ENCODE results near the gene MAP3K20.

- TF ChIP-seq JUN (CRISPR knock-in tag; IDR thresholded peaks at IDR 0.05) = no peak
- TF ChIP-seq FOXJ3 (CRISPR knock-in tag; IDR thresholded peaks at IDR 0.05; ENCODE audit: borderline replicate concordance) = no peak
- TF ChIP-seq ZNF121 (CRISPR knock-in tag; IDR thresholded peaks at IDR 0.05) = no peak
- TF ChIP-seq CTCF (IDR thresholded peaks at IDR 0.05) = peak; percentile 60
- TF ChIP-seq MXD4 (CRISPR knock-in tag; IDR thresholded peaks at IDR 0.05; ENCODE audit: borderline replicate concordance) = no peak
- TF ChIP-seq NR2C2 (CRISPR knock-in tag; IDR thresholded peaks at IDR 0.05) = no peak
- no peak for TF ChIP-seq FOXK1 (CRISPR knock-in tag; IDR thresholded peaks at IDR 0.05)
- no peak for TF ChIP-seq PREB (CRISPR knock-in tag; IDR thresholded peaks at IDR 0.05; ENCODE audit: borderline replicate concordance)
- no peak for TF ChIP-seq MYBL2 (CRISPR knock-in tag; IDR thresholded peaks at IDR 0.05)
- TF ChIP-seq STAT6 (CRISPR knock-in tag; conservative IDR thresholded peaks at IDR 0.05; ENCODE audit: low read depth) = no peak
- no peak for TF ChIP-seq ATF1 (CRISPR knock-in tag; IDR thresholded peaks at IDR 0.05)
- TF ChIP-seq ZBTB43 (CRISPR knock-in tag; IDR thresholded peaks at IDR 0.05) = no peak
- TF ChIP-seq, protein P1, sequence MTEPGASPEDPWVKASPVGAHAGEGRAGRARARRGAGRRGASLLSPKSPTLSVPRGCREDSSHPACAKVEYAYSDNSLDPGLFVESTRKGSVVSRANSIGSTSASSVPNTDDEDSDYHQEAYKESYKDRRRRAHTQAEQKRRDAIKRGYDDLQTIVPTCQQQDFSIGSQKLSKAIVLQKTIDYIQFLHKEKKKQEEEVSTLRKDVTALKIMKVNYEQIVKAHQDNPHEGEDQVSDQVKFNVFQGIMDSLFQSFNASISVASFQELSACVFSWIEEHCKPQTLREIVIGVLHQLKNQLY (CRISPR knock-in tag; IDR thresholded peaks at IDR 0.05) = no peak
- TF ChIP-seq TCF7 (CRISPR knock-in tag; IDR thresholded peaks at IDR 0.05; ENCODE audit: low read depth) = no peak
Observed at GRCh38 chr2:173210270-173211196, 134.9 kb downstream of the MAP3K20 start.

Measured in WTC11 (cell line).